Endothelial cell (in vitro differentiated cells): Measurements from ENCODE around the gene DCUN1D3. TPM values are rescaled to one million over a fixed set of nuclear protein-coding genes. Genes with fewer than 3 reads are reported as not detected.

Experiments used
- DNase-seq: peaks from one replicate; pipeline ENCODE4 v3.0.0; 2021; ENCODE audit warnings: low spot score
- H3K27ac Mint-ChIP-seq: one replicate; pipeline ENCODE4 v1.8.0; 2021; ENCODE audit warnings: mixed read lengths, inconsistent platforms; ENCODE audit not compliant: unreplicated experiment
- H3K27me3 Mint-ChIP-seq: one replicate; pipeline ENCODE4 v1.8.0; 2021; ENCODE audit warnings: mild to moderate bottlenecking, moderate library complexity, mixed read lengths, inconsistent platforms; ENCODE audit not compliant: unreplicated experiment
- H3K36me3 Mint-ChIP-seq: one replicate; pipeline ENCODE4 v1.8.0; 2021; ENCODE audit warnings: mild to moderate bottlenecking, low read depth, mixed read lengths, inconsistent platforms; ENCODE audit not compliant: unreplicated experiment
- H3K4me1 Mint-ChIP-seq: one replicate; pipeline ENCODE4 v1.8.0; 2021; ENCODE audit warnings: mild to moderate bottlenecking, mixed read lengths, inconsistent platforms; ENCODE audit not compliant: unreplicated experiment
- H3K4me3 Mint-ChIP-seq: one replicate; pipeline ENCODE4 v1.8.0; 2021; ENCODE audit warnings: mild to moderate bottlenecking, mixed read lengths, inconsistent platforms; ENCODE audit not compliant: unreplicated experiment
- H3K9me3 Mint-ChIP-seq: one replicate; pipeline ENCODE4 v1.8.0; 2021; ENCODE audit warnings: mixed read lengths, inconsistent platforms; ENCODE audit not compliant: unreplicated experiment
- CTCF ChIP-seq: fragments of 200-600 bp; sonication (generic); IDR thresholded peaks from one replicate; pipeline ENCODE4 v1.5.0; 2021; ENCODE audit warnings: antibody characterized with exemption; ENCODE audit not compliant: unreplicated experiment
- total RNA-seq: library from RNA; stranded (reverse); fragmentation: NEBNext Ultra II Directional; extraction: Animal tissue kit (Norgen Biotek cat#: 25700); gene quantifications from one replicate; pipeline ENCODE4 v1.2.1, GENCODE V29; 2021; ENCODE audit not compliant: unreplicated experiment

Gene DCUN1D3
- total RNA-seq, 1 donor from 2014 or later = 17.2 TPM

DNA sequence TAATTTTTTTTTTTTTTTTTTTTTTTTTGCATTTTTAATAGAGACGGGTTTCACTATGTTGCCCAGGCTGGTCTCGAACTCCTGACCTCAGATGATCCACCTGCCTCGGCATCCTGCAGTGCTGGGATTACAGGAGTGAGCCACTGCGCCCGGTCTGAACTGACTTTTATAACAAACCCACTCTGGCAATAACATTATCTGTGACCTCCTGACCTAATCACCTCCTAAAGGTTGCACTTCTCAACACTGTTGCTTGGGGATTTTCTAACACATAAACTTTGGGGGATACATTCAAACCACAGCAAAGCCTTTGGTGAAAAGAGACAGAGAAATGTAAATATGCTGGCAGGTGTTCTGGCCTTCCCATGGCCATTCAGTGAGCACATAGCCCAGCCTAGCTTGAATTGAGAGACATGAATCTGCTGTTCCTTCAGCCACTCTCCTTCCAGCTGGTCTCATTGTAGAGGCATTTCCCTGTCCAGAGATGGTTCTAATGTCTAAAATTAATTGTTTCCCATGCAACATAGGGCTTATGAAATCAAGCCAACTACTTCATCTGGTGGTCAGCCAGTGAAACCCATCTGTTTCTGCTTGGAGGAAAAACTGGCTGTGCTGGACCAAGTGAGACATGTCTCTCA lies 28.7 kb upstream of the DCUN1D3 start:
- no peaks in the 10 kb centered on the region for H3K4me1 Mint-ChIP-seq
- peaks cover 4% of the 10 kb centered on the region for H3K36me3 Mint-ChIP-seq
- DNase-seq = no peak
- H3K9me3 Mint-ChIP-seq = no peaks in the 10 kb centered on the region
- H3K27ac Mint-ChIP-seq = no peak overlapping the region
- no peak overlapping the region for H3K4me3 Mint-ChIP-seq
- no peaks in the 10 kb centered on the region for H3K27me3 Mint-ChIP-seq
- TF ChIP-seq CTCF = no peak

GRCh38 chr16:20925751-20926150 lies 25.6 kb upstream of the DCUN1D3 start:
- no peak for DNase-seq
- H3K9me3 Mint-ChIP-seq = no peaks in the 10 kb centered on the region
- no peak overlapping the region for H3K27ac Mint-ChIP-seq
- TF ChIP-seq CTCF = no peak
- H3K4me1 Mint-ChIP-seq = no peaks in the 10 kb centered on the region
- no peaks in the 10 kb centered on the region for H3K27me3 Mint-ChIP-seq
- no peak overlapping the region for H3K4me3 Mint-ChIP-seq
- peaks cover 4% of the 10 kb centered on the region for H3K36me3 Mint-ChIP-seq

- H3K9me3 Mint-ChIP-seq = no peaks in the 10 kb centered on the region
Measured at GRCh38 chr16:20923876-20924275, 23.7 kb upstream of the DCUN1D3 start.

DNA sequence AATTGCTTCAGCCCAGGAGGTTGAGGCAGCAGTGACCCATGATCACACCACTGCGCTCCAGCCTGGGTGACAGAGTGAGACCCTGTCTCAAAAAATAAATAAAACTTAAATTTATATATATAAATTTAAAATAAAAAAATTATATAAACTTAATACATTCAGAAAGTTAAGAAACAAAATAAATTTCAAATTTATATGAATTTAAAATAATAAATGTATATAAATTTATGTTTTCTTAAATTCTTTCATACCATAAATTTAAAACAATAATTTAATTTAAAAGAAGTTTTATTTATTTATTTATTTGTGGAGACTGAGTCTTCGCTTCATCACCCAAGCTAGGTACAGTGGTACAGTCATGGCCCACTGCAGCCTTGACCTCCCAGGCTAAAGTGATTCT lies 20.6 kb upstream of the DCUN1D3 start:
- Mint-ChIP-seq H3K4me1 (no peaks in the 10 kb centered on the region), H3K36me3 (peaks cover 8% of the 10 kb centered on the region), H3K27ac (no peak overlapping the region), H3K4me3 (no peak overlapping the region), H3K27me3 (peaks cover 1% of the 10 kb centered on the region), H3K9me3 (no peaks in the 10 kb centered on the region)
- no peak for TF ChIP-seq CTCF
- no peak for DNase-seq

More at GRCh38 chr16:20923876-20924275, 23.7 kb upstream of the DCUN1D3 start:
- Mint-ChIP-seq H3K4me1 (no peaks in the 10 kb centered on the region), H3K36me3 (peaks cover 4% of the 10 kb centered on the region), H3K4me3 (no peak overlapping the region), H3K27me3 (peaks cover 1% of the 10 kb centered on the region), H3K27ac (no peak overlapping the region)
- DNase-seq = no peak
- no peak for TF ChIP-seq CTCF

DNA sequence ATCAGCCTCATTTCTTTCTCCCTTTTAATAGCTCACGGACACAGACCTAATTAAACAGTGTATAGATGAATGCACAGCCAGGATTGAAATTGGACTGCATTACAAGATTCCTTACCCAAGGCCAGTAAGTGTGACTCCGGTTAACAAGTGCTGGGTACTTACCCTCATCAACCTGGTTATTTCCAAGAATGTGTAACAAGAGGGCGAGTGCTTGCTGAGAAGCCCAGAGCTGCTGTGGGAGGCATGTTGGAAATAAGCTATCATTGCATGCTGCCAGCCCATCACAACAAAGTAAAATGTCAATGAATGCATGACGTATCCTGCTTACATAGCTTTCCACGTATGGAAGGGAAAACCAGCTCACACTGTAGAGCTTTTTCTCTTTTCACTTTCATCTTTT lies 19.9 kb upstream of the DCUN1D3 start:
- no peak for DNase-seq
- no peak overlapping the region for H3K4me3 Mint-ChIP-seq
- no peak for TF ChIP-seq CTCF
- no peaks in the 10 kb centered on the region for H3K9me3 Mint-ChIP-seq
- peaks cover 5% of the 10 kb centered on the region for H3K36me3 Mint-ChIP-seq
- no peaks in the 10 kb centered on the region for H3K4me1 Mint-ChIP-seq
- H3K27ac Mint-ChIP-seq = no peak overlapping the region
- H3K27me3 Mint-ChIP-seq = peaks cover 1% of the 10 kb centered on the region
